22Rv1 (cell line): ENCODE results near the gene GORASP1.

ENCODE experiments used
- H3K27ac ChIP-seq: fragments of 450-650 bp; 2 replicates; pipeline ENCODE4 v1.5.1; 2017
- ZFX ChIP-seq: fragments of 450-650 bp; IDR thresholded peaks from 2 replicates; pipeline ENCODE4 v1.6.1; 2017; ENCODE audit warnings: antibody characterized with exemption, borderline replicate concordance
- TF ChIP-seq, protein P1 (sequence below): fragments of 450-650 bp; IDR thresholded peaks from 2 replicates; pipeline ENCODE4 v1.5.1; 2017; ENCODE audit warnings: mild to moderate bottlenecking

GORASP1 gene

GRCh38 chr3:39121621-39122020 lies 14.2 kb upstream of the GORASP1 start:
- no peak overlapping the region for H3K27ac ChIP-seq
- TF ChIP-seq ZFX = no peak
- TF ChIP-seq, protein P1, sequence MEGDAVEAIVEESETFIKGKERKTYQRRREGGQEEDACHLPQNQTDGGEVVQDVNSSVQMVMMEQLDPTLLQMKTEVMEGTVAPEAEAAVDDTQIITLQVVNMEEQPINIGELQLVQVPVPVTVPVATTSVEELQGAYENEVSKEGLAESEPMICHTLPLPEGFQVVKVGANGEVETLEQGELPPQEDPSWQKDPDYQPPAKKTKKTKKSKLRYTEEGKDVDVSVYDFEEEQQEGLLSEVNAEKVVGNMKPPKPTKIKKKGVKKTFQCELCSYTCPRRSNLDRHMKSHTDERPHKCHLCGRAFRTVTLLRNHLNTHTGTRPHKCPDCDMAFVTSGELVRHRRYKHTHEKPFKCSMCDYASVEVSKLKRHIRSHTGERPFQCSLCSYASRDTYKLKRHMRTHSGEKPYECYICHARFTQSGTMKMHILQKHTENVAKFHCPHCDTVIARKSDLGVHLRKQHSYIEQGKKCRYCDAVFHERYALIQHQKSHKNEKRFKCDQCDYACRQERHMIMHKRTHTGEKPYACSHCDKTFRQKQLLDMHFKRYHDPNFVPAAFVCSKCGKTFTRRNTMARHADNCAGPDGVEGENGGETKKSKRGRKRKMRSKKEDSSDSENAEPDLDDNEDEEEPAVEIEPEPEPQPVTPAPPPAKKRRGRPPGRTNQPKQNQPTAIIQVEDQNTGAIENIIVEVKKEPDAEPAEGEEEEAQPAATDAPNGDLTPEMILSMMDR = no peak

GRCh38 chr3:39118931-39119660 lies 11.7 kb upstream of the GORASP1 start:
- TF ChIP-seq, protein P1 = no peak
- no peak for TF ChIP-seq ZFX

DNA sequence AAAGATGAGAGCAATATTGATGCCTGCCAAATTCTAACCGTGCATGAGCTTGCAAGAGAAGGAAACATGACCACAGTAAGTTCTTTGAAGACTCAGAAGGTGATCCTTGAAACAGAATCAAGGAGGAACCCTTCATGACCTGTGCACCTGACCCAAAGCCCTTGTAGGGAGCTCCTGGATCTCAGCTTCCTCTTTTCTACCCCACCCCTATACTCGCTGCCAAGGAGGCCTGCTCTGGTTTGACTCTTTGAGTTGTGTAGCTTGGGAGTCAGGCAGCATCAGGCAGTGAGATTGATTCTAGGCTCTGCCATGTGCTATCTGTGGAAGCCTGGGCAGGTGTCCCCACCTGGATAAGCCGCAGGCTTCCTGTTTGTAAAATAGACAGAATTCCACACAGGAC lies 10.7 kb upstream of the GORASP1 start:
- no peak overlapping the region for H3K27ac ChIP-seq
- TF ChIP-seq ZFX = no peak
- TF ChIP-seq, protein P1 = no peak

More at GRCh38 chr3:39118931-39119660, 11.7 kb upstream of the GORASP1 start:
- H3K27ac ChIP-seq = no peak overlapping the region

DNA sequence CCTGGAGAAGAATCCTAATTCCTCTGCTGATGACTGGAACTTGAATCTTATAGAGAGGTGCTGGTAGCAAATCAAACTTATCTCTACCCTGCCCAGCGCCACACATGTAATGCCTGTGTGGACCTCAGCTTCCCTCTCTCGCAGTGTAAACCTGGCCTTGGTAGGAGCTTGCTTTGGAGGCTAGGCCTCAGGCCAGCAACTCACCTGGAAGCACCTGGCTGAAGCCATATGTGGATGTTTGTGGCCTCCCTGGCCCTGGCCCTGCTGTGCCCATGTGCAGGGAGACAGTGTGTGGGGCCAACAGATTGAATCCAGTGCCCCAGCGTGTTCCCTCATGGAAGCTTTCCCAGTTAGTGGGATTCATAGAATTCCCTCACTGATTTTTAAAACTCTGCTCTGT lies 8.4 kb upstream of the GORASP1 start:
- TF ChIP-seq ZFX = no peak
- TF ChIP-seq, protein P1 = no peak
- no peak overlapping the region for H3K27ac ChIP-seq

DNA sequence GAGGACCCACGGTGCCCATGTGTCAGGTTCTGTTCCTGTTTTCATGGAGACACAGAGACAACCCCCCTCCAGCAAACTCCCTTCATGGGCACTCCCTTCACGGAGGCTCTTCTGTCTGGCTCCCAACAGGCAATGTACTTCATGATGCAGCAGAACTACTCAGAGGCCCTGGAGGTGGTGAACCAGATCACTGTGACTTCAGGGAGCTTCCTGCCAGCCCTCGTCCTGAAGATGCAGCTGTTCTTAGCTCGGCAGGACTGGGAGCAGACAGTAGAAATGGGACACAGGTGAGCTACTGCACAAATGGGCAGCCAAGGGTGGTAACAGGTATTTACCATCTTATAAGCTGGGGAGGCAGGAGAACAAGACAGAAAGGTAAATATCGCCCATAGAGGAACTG lies 7.0 kb upstream of the GORASP1 start:
- TF ChIP-seq, protein P1 = no peak
- H3K27ac ChIP-seq = no peak overlapping the region

GRCh38 chr3:39113291-39113690 lies 5.9 kb upstream of the GORASP1 start:
- H3K27ac ChIP-seq = no peak overlapping the region
- TF ChIP-seq ZFX = no peak
- TF ChIP-seq, protein P1 = no peak

DNA sequence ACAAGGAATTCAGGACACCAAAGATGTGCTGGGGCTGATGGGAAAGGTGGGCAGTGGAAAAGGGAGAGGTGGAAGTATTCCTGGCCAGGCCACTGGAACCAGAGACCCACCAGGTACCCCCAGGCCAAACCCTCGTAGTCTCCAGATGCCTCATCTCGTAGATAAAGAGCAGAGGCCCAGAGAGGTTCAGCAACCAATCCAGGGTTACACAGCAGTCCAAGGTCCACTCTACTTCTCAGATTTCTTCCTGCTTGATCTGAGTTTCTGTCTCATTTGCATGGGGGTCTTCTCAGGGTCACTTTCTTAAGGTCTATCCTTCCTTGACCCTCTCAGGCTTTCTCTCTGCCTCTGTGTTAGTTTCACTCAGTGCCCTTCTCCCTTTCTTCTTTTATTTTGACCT lies 5.1 kb upstream of the GORASP1 start:
- no peak overlapping the region for H3K27ac ChIP-seq
- TF ChIP-seq ZFX = no peak
- TF ChIP-seq, protein P1 = no peak
